IMR-90 (cell line): ENCODE data around the gene MAGI1. TPM values are rescaled to one million over a fixed set of nuclear protein-coding genes. Genes with fewer than 3 reads are reported as not detected.

Source experiments
- ATAC-seq: fragments of 200-7000 bp; cut with Tn5 transposase; 2 replicates; pipeline ENCODE4 v1.9.1; 2020; ENCODE audit warnings: low read depth, mild to moderate bottlenecking, moderate library complexity
- BruUV-seq: library from RNA; stranded (reverse); fragments of 400-500 nt; replicated peaks from 2 replicates; lab custom pipeline; 2021; lab: Mats Ljungman, UMichigan
- CTCF ChIA-PET: fragments of 300-600 bp; formaldehyde crosslinking; extraction: SDS; loops from one replicate; lab custom pipeline; 2021; ENCODE audit warnings: antibody characterized with exemption; lab: Yijun Ruan, JAX
- POLR2A ChIA-PET: fragments of 300-600 bp; sonication (Branson Sonifier 250); formaldehyde crosslinking; loops from one replicate; lab custom pipeline; 2022; ENCODE audit warnings: antibody characterized with exemption; ENCODE audit not compliant: unreplicated experiment; lab: Charles Lee
- DNase-seq: peaks from one replicate; pipeline ENCODE4 v3.0.0; 2013
- H2AFZ ChIP-seq: replicated peaks from 2 replicates; pipeline ENCODE3; 2013; ENCODE audit warnings: low read length, mild to moderate bottlenecking; ENCODE audit not compliant: poor library complexity
- H2AK5ac ChIP-seq: 2 replicates; pipeline ENCODE4 v1.6.1; 2013; ENCODE audit warnings: low read depth, low read length, inconsistent platforms
- H2AK9ac ChIP-seq: replicated peaks from 2 replicates; pipeline ENCODE3; 2013; ENCODE audit warnings: mild to moderate bottlenecking, low read depth, low read length, moderate library complexity; ENCODE audit not compliant: poor library complexity
- H2BK120ac ChIP-seq: 2 replicates; pipeline ENCODE4 v1.6.1; 2013; ENCODE audit warnings: low read depth, low read length, inconsistent platforms
- H2BK15ac ChIP-seq: 3 replicates; pipeline ENCODE4 v1.6.1; 2013; ENCODE audit warnings: low read depth, low read length, inconsistent platforms
- H2BK20ac ChIP-seq: 2 replicates; pipeline ENCODE4 v1.6.1; 2013; ENCODE audit warnings: low read depth, mild to moderate bottlenecking, inconsistent platforms, low read length, moderate library complexity
- H2BK5ac ChIP-seq: 2 replicates; pipeline ENCODE4 v1.6.1; 2013; ENCODE audit warnings: mild to moderate bottlenecking, low read depth, low read length, inconsistent platforms; ENCODE audit not compliant: poor library complexity, severe bottlenecking
- H3K14ac ChIP-seq: replicated peaks from 2 replicates; pipeline ENCODE4 v1.6.1; 2013; ENCODE audit warnings: low read depth, low read length, inconsistent platforms
- H3K18ac ChIP-seq: 2 replicates; pipeline ENCODE4 v1.6.1; 2013; ENCODE audit warnings: low read depth, low read length, control low read depth
- H3K23ac ChIP-seq: 2 replicates; pipeline ENCODE4 v1.6.1; 2013; ENCODE audit warnings: low read depth, low read length, inconsistent platforms
- H3K27ac ChIP-seq: 2 replicates; pipeline ENCODE4 v1.5.1; 2013; ENCODE audit warnings: mild to moderate bottlenecking, control low read depth, low read length; ENCODE audit not compliant: insufficient read depth
- H3K27me3 ChIP-seq: 2 replicates; pipeline ENCODE4 v1.6.1; 2013; ENCODE audit warnings: low read length; ENCODE audit not compliant: control insufficient read depth, insufficient read depth
- H3K36me3 ChIP-seq: 2 replicates; pipeline ENCODE4 v1.6.1; 2013; ENCODE audit warnings: low read length, mixed read lengths; ENCODE audit not compliant: control insufficient read depth, insufficient read depth
- H3K4ac ChIP-seq: 2 replicates; pipeline ENCODE4 v1.6.1; 2013; ENCODE audit warnings: low read depth, low read length, inconsistent platforms
- H3K4me1 ChIP-seq: 2 replicates; pipeline ENCODE4 v1.6.1; 2013; ENCODE audit warnings: low read length, mixed read lengths; ENCODE audit not compliant: control insufficient read depth, insufficient read depth
- H3K4me2 ChIP-seq: 2 replicates; pipeline ENCODE4 v1.6.1; 2013; ENCODE audit warnings: low read depth, mild to moderate bottlenecking, control low read depth, low read length, moderate library complexity
- H3K4me3 ChIP-seq: 2 replicates; pipeline ENCODE4 v1.5.1; 2013; ENCODE audit warnings: low read depth, mild to moderate bottlenecking, control low read depth, low read length, moderate library complexity; ENCODE audit not compliant: insufficient read depth
- H3K56ac ChIP-seq: 2 replicates; pipeline ENCODE4 v1.6.1; 2013; ENCODE audit warnings: low read length, inconsistent platforms; ENCODE audit not compliant: insufficient read depth; ENCODE audit errors: extremely low read depth
- H3K79me1 ChIP-seq, 2 experiments: 2 replicates each; pipeline ENCODE4 v1.6.1; 2013; ENCODE audit warnings: low read length in 2 of 2, inconsistent platforms in 1 of 2, low read depth in 1 of 2
- H3K9ac ChIP-seq: 2 replicates; pipeline ENCODE4 v1.6.1; 2013; ENCODE audit warnings: low read depth, low read length, control low read depth
- H3K9me1 ChIP-seq: 2 replicates; pipeline ENCODE4 v1.6.1; 2013; ENCODE audit warnings: low read length, inconsistent platforms; ENCODE audit not compliant: insufficient read depth
- H3K9me3 ChIP-seq: 2 replicates; pipeline ENCODE4 v1.6.1; 2013; ENCODE audit warnings: low read length; ENCODE audit not compliant: control insufficient read depth, insufficient read depth
- H4K20me1 ChIP-seq: 2 replicates; pipeline ENCODE4 v1.6.1; 2013; ENCODE audit warnings: low read length, inconsistent platforms; ENCODE audit not compliant: insufficient read depth
- H4K5ac ChIP-seq: 2 replicates; pipeline ENCODE4 v1.6.1; 2013; ENCODE audit warnings: mild to moderate bottlenecking, low read depth, low read length, control low read depth
- H4K8ac ChIP-seq, 2 experiments: 2 replicates each; pipeline ENCODE4 v1.6.1; 2013; ENCODE audit warnings: low read depth in 2 of 2, low read length in 2 of 2, control low read depth in 1 of 2, inconsistent platforms in 1 of 2
- H4K91ac ChIP-seq: 2 replicates; pipeline ENCODE4 v1.6.1; 2013; ENCODE audit warnings: low read depth, low read length, inconsistent platforms; ENCODE audit not compliant: insufficient read depth
- BHLHE40 ChIP-seq: fragments of 150-350 bp; IDR thresholded peaks from 2 replicates; pipeline ENCODE4 v1.6.1; 2016; ENCODE audit warnings: mild to moderate bottlenecking, low read depth, low read length
- CHD1 ChIP-seq: IDR thresholded peaks from 2 replicates; pipeline ENCODE4 v1.6.1; 2012; ENCODE audit warnings: low read depth, low read length, improper control_type of control experiment
- CTCF ChIP-seq: conservative IDR thresholded peaks from 2 replicates; pipeline ENCODE4 v1.5.1; 2012; ENCODE audit warnings: mild to moderate bottlenecking, low read depth, low read length, improper control_type of control experiment
- FOS ChIP-seq: fragments of 150-350 bp; IDR thresholded peaks from 2 replicates; pipeline ENCODE4 v1.6.1; 2016; ENCODE audit warnings: low read depth, low read length
- MAZ ChIP-seq: IDR thresholded peaks from 2 replicates; pipeline ENCODE4 v1.6.1; 2012; ENCODE audit warnings: low read depth, mild to moderate bottlenecking, low read length, improper control_type of control experiment, moderate library complexity, borderline replicate concordance
- MXI1 ChIP-seq: IDR thresholded peaks from 2 replicates; pipeline ENCODE4 v1.6.1; 2012; ENCODE audit warnings: low read depth, mild to moderate bottlenecking, low read length, moderate library complexity, borderline replicate concordance
- RAD21 ChIP-seq: IDR thresholded peaks from 2 replicates; pipeline ENCODE4 v1.6.1; 2012; ENCODE audit warnings: low read length, improper control_type of control experiment
- WGBS, 2 experiments: methylation state at CpG; one replicate each; pipeline versions ENCODE4 v1.1.5 to v1.1.7; 2013; ENCODE audit warnings: missing lambda C conversion rate in 2 of 2; ENCODE audit not compliant: insufficient read length in 1 of 2; ENCODE audit errors: extremely low coverage in 2 of 2; 5-methylcytosine and 5-hydroxymethylcytosine counted together
- dilution Hi-C: fragments of 300-500 bp; cut with HindIII; formaldehyde crosslinking; loops from one replicate; pipeline ENCODE4 v1.14.3; 2018; ENCODE audit warnings: low sequenced_read_pairs; ENCODE audit not compliant: unreplicated experiment
- in situ Hi-C: fragments of 300-500 bp; cut with MboI; formaldehyde crosslinking; loops from 3 replicates; pipeline ENCODE4 v1.14.3; 2019; ENCODE audit warnings: low sequenced_read_pairs, inconsistent platforms, mixed read lengths
- intact Hi-C: fragments of 100-400 bp; cut with micrococcal nuclease; formaldehyde crosslinking; loops from 2 replicates; pipeline ENCODE4 v1.10.0; 2022
- polyA plus RNA-seq, 3 experiments: library from polyadenylated mRNA; depleted of rRNA; stranded (reverse); fragments of >200 nt; gene quantifications; 2 replicates each; pipeline ENCODE4 v1.2.3, GENCODE V29; 2012; ENCODE audit warnings: low replicate concordance in 1 of 3
- total RNA-seq: library from RNA; depleted of rRNA; stranded (reverse); fragments of >200 nt; gene quantifications from 2 replicates; pipeline ENCODE4 v1.2.3, GENCODE V29; 2012
- TF ChIP-seq, protein P1 (sequence below): fragments of 150-350 bp; IDR thresholded peaks from 2 replicates; pipeline ENCODE4 v1.6.1; 2017; ENCODE audit warnings: mild to moderate bottlenecking, antibody characterized with exemption, low read length, low read depth

MAGI1 gene
- total and polyA plus RNA-seq, 2 of the 4 experiments (the other 2 are of a cell fraction) = 14.5 to 24.2 TPM

GRCh38 chr3:65964838-65965237 lies 73.9 kb downstream of the MAGI1 start:
- peak overlapping the region; percentile 66 for H2BK120ac ChIP-seq
- ChIA-PET CTCF (interaction anchor here (0.6 kb wide), 1 partner anchor 81 kb away, joined by 3 read pairs; no protein-coding TSS in a partner anchor), POLR2A (no interaction called here)
- H4K5ac ChIP-seq = no peak overlapping the region
- H3K4ac ChIP-seq = no peak overlapping the region
- H3K14ac ChIP-seq = 0 out of 2 replicates have a peak overlapping the region, but pooled peaks have one; percentile 1
- no peak overlapping the region for H4K91ac ChIP-seq
- H2AK5ac ChIP-seq = peak overlapping the region; percentile 29; the same call in 1 of the 2 replicates
- no peaks in the 10 kb centered on the region for H3K36me3 ChIP-seq
- H3K27ac ChIP-seq = no peak overlapping the region
- no peak overlapping the region for H4K8ac ChIP-seq
- intact Hi-C loops = no loop called here
- H3K4me1 ChIP-seq = peaks cover 13% of the 10 kb centered on the region
- H3K27me3 ChIP-seq = no peaks in the 10 kb centered on the region
- no peak overlapping the region for H2AFZ ChIP-seq
- H4K20me1 ChIP-seq = peaks cover 8% of the 10 kb centered on the region; the same call in 1 of the 2 replicates
- in situ Hi-C loops = no loop called here
- H2AK9ac ChIP-seq = no peak overlapping the region
- dilution Hi-C loops = no loop called here
- peak overlapping the region; percentile 36; the same call in 1 of the 2 replicates for H2BK20ac ChIP-seq
- H3K9me3 ChIP-seq = no peaks in the 10 kb centered on the region
- WGBS, 2 experiments = no CpG with 5 or more reads among the region's 3 CpGs
- H3K18ac ChIP-seq = no peak overlapping the region
- no peak overlapping the region for H3K56ac ChIP-seq
- no peak overlapping the region for H3K4me3 ChIP-seq
- DNase-seq = no peak
- no peak for ATAC-seq
- no peak overlapping the region for H3K23ac ChIP-seq
- no peak overlapping the region for H2BK5ac ChIP-seq
- no TSS peak for BruUV-seq
- peaks cover 8% of the 10 kb centered on the region for H3K9me1 ChIP-seq
- H2BK15ac ChIP-seq = peak overlapping the region; percentile 12; the same call in 1 of the 3 replicates
- no peak overlapping the region for H3K9ac ChIP-seq
- H3K4me2 ChIP-seq = no peak overlapping the region
- peaks cover 18 to 56% of the 10 kb centered on the region in 2 experiments; a peak in 3 of 4 replicates for H3K79me1 ChIP-seq
- TF ChIP-seq CHD1 = no peak
- TF ChIP-seq RAD21 = no peak
- TF ChIP-seq FOS = no peak
- TF ChIP-seq, protein P1, sequence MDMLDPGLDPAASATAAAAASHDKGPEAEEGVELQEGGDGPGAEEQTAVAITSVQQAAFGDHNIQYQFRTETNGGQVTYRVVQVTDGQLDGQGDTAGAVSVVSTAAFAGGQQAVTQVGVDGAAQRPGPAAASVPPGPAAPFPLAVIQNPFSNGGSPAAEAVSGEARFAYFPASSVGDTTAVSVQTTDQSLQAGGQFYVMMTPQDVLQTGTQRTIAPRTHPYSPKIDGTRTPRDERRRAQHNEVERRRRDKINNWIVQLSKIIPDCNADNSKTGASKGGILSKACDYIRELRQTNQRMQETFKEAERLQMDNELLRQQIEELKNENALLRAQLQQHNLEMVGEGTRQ = no peak
- TF ChIP-seq CTCF = no peak
- no peak for TF ChIP-seq BHLHE40
- no peak for TF ChIP-seq MAZ
- no peak for TF ChIP-seq MXI1
